ENCODE measurements around the gene CCDC171.

CCDC171 gene

GRCh38 chr9:15959663-15960062, 406.8 kb downstream of the CCDC171 start:
- H3K4me2 ChIP-seq (ENCODE audit: low read depth, low read length, poor library complexity, severe bottlenecking), result no peak overlapping the region
- no peak overlapping the region for H2AFZ ChIP-seq (ENCODE audit: low read depth, low read length, severe bottlenecking)
- H3K9me3 ChIP-seq (ENCODE audit: insufficient read depth, low read length), result no peaks in the 10 kb centered on the region
- no peak overlapping the region for H3K9ac ChIP-seq (ENCODE audit: low read length)
- H3F3A ChIP-seq (ENCODE audit: insufficient read depth), result no peaks in the 10 kb centered on the region
- no peaks in the 10 kb centered on the region for H3K9me2 ChIP-seq (replicated peaks; ENCODE audit: insufficient read depth, low read length)
- H3K36me3 ChIP-seq (ENCODE audit: low read length), result no peaks in the 10 kb centered on the region
- no peaks in the 10 kb centered on the region for H3K79me2 ChIP-seq (ENCODE audit: insufficient read depth, low read length)
- no peak overlapping the region for H3K27ac ChIP-seq (ENCODE audit: low read depth, low read length)
- H4K20me1 ChIP-seq (ENCODE audit: low read depth, low read length), result no peaks in the 10 kb centered on the region
- TF ChIP-seq EZH2phosphoT487 (conservative IDR thresholded peaks at IDR 0.05; ENCODE audit: low read length), result no peak
- TF ChIP-seq, protein P1, sequence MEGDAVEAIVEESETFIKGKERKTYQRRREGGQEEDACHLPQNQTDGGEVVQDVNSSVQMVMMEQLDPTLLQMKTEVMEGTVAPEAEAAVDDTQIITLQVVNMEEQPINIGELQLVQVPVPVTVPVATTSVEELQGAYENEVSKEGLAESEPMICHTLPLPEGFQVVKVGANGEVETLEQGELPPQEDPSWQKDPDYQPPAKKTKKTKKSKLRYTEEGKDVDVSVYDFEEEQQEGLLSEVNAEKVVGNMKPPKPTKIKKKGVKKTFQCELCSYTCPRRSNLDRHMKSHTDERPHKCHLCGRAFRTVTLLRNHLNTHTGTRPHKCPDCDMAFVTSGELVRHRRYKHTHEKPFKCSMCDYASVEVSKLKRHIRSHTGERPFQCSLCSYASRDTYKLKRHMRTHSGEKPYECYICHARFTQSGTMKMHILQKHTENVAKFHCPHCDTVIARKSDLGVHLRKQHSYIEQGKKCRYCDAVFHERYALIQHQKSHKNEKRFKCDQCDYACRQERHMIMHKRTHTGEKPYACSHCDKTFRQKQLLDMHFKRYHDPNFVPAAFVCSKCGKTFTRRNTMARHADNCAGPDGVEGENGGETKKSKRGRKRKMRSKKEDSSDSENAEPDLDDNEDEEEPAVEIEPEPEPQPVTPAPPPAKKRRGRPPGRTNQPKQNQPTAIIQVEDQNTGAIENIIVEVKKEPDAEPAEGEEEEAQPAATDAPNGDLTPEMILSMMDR (IDR thresholded peaks at IDR 0.05; ENCODE audit: insufficient read depth, low read length, poor library complexity, severe bottlenecking), result no peak
- H3K27me3 ChIP-seq (ENCODE audit: low read length), result no peaks in the 10 kb centered on the region
- no peak overlapping the region for H3K4me3 ChIP-seq (ENCODE audit: insufficient read depth, low read length, poor library complexity, severe bottlenecking)

GRCh38 chr9:15961217-15961616, 408.4 kb downstream of the CCDC171 start:
- no peak for TF ChIP-seq EZH2phosphoT487 (conservative IDR thresholded peaks at IDR 0.05; ENCODE audit: low read length)
- TF ChIP-seq, protein P1 (IDR thresholded peaks at IDR 0.05; ENCODE audit: insufficient read depth, low read length, poor library complexity, severe bottlenecking), result no peak

DNA sequence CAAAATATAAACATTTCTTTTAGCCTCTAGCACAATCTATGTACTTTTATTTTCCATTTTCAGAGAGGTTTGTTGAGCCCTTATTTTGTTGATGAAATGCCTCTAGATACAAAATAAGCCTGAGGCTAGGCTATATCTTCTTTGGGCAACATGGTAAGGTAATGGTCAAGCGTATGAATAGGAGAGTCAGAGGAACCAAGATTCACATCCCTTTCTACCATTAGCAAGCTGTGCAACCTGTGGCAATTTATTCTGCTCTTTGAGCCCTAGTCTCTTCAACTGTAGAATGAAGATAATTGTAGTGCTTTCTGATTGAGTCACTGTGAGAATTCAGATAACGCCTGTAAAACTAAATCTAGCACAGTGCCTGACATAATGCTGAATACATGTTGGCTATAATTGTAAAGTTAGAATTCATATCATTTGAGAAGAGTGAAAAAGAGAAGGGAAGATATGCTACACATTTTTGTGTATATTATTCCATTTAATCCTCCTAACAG, 412.5 kb downstream of the CCDC171 start:
- Histone ChIP-seq H3K9me2 (replicated peaks; ENCODE audit: insufficient read depth, low read length) (no peaks in the 10 kb centered on the region), H2AFZ (ENCODE audit: low read depth, low read length, severe bottlenecking) (no peak overlapping the region), H4K20me1 (ENCODE audit: low read depth, low read length) (no peaks in the 10 kb centered on the region), H3K9ac (ENCODE audit: low read length) (no peak overlapping the region), H3F3A (ENCODE audit: insufficient read depth) (no peaks in the 10 kb centered on the region), H3K9me3 (ENCODE audit: insufficient read depth, low read length) (no peaks in the 10 kb centered on the region), H3K4me3 (ENCODE audit: insufficient read depth, low read length, poor library complexity, severe bottlenecking) (no peak overlapping the region), H3K79me2 (ENCODE audit: insufficient read depth, low read length) (no peaks in the 10 kb centered on the region), H3K36me3 (ENCODE audit: low read length) (no peaks in the 10 kb centered on the region), H3K27ac (ENCODE audit: low read depth, low read length) (no peak overlapping the region), H3K4me2 (ENCODE audit: low read depth, low read length, poor library complexity, severe bottlenecking) (no peak overlapping the region), H3K27me3 (ENCODE audit: low read length) (no peaks in the 10 kb centered on the region)
- TF ChIP-seq, protein P1 (IDR thresholded peaks at IDR 0.05; ENCODE audit: insufficient read depth, low read length, poor library complexity, severe bottlenecking), result no peak
- no peak for TF ChIP-seq EZH2phosphoT487 (conservative IDR thresholded peaks at IDR 0.05; ENCODE audit: low read length)

More at GRCh38 chr9:15961217-15961616, 408.4 kb downstream of the CCDC171 start:
- Histone ChIP-seq H3K27me3 (ENCODE audit: low read length) (no peaks in the 10 kb centered on the region), H2AFZ (ENCODE audit: low read depth, low read length, severe bottlenecking) (no peak overlapping the region), H3K36me3 (ENCODE audit: low read length) (no peaks in the 10 kb centered on the region), H3K9ac (ENCODE audit: low read length) (no peak overlapping the region), H3K9me3 (ENCODE audit: insufficient read depth, low read length) (no peaks in the 10 kb centered on the region), H3K79me2 (ENCODE audit: insufficient read depth, low read length) (no peaks in the 10 kb centered on the region), H3K4me2 (ENCODE audit: low read depth, low read length, poor library complexity, severe bottlenecking) (no peak overlapping the region), H3K4me3 (ENCODE audit: insufficient read depth, low read length, poor library complexity, severe bottlenecking) (no peak overlapping the region), H3K9me2 (replicated peaks; ENCODE audit: insufficient read depth, low read length) (no peaks in the 10 kb centered on the region), H4K20me1 (ENCODE audit: low read depth, low read length) (no peaks in the 10 kb centered on the region), H3F3A (ENCODE audit: insufficient read depth) (no peaks in the 10 kb centered on the region), H3K27ac (ENCODE audit: low read depth, low read length) (no peak overlapping the region)

All from SU-DHL-6 (cell line).